HG02973 (cell line): ENCODE measurements around the gene PCBP3.

Experiments
- ATAC-seq: cut with Tn5 transposase; IDR thresholded peaks from one replicate; pipeline ENCODE4 v1.9.1; 2021; ENCODE audit warnings: moderate library complexity; ENCODE audit not compliant: unreplicated experiment

The PCBP3 gene

DNA sequence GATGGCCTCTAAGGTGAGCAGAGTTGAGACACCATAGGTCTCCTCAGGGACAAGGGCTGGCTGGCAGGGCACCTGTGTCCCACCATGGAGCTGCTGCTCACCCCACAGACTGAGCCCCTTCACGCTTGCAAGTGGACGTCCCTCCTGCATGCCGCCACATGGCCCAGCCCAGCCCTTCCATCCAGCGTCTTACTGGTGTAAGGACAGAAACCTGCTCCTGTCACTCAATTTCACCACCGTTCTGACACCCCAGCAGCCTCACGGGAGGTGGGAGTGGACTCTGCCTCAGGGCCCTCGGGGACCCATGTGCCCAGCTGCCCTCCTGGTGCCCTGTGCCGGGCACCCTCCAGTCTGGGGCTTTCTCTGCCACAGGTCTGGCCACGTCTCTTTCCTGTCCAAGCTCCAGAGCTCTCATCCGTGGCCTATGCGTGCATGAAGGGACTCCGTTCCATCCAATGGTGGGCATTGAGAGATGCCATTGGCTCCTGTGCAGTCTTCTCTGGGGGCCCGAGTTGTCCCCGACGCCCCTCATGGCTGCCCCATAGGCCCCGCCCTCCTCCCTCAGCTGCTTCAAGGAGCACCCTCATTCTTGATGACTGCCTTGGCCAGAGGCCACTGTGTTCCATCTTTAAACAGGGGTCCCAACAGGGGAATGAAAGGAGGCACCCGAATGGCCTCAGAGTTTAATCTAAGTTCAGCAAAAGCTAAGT lies 295.4 kb downstream of the PCBP3 start:
- no peak for ATAC-seq

DNA sequence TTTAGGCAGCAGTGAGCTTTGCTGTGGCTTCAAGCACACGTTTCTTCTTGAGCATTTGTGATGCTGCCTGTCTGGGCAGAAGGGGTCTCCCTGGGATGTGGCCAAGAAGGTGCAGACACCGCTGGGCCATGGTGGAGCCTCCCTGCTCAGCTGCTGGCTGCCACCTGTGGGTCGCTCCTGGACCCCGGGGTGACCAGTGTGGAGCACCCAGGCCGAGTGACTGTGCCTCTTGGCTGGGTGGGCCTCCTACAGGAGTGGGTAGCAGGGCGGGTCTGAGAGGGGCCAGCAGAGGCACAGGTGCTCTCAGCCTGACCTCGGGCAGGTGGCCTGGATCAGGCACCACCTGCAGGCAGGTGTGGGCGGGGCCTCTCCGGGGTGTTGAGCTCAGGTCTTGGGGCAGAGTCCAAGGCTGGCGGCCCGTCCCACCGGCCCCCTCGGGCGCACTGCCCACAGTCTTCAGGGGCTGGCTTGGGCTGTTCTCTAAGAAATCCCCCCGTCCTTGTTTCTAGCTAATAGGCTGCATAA lies 296.1 kb downstream of the PCBP3 start:
- no peak for ATAC-seq

DNA sequence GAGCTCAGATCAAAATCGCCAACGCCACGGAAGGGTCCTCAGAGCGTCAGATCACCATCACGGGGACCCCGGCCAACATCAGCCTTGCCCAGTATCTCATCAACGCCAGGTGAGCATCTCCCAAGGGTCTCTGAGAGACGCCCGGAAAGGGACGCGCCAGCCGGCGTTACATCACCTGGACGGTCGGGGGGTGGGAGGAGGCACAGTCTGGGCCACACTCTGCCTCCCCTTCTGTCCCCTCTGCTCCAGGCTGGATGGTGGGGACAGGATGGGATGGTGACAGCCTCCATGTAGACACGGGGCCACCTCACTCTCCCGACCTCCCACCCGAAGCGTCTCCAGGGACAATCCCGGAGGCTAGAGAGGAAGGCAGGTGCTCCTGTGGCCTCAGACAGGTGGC lies 296.6 kb downstream of the PCBP3 start:
- no peak for ATAC-seq

DNA sequence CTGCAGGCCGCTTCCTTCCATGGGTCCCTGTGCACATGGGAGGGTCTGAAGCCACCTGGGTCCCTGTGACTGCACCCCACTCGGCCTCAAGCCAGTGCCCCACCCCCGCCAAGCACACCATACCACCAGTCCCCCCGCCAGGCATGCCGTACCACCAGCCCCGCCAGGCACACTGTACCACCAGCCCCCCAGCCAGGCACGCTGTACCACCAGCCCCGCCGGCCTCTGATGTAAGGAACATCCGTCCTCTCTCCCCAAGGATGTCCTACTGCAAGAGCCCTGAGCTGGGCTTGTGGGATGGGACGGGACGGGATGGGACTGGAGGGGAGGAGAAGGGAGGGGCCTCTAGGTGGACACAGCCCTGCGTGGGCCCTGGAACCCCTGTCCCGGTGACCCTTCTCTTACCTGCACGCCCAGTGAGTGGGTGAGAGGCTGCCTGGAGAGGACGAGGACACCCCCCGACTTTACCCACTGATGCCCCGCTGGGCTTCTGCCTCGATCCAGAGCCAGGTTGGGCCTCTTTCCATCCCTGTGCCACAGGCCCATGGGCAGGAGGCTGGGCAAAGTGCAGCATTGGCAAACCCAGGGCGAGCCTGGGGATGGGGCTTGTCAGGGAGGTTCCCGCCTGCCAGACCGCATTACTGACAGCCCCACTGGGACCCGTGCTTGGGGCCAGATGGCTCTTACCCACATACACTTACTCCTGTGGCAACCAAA lies 297.3 kb downstream of the PCBP3 start:
- ATAC-seq: no peak

- ATAC-seq: no peak
Observed at GRCh38 chr21:45941338-45941710, 297.8 kb downstream of the PCBP3 start.

DNA sequence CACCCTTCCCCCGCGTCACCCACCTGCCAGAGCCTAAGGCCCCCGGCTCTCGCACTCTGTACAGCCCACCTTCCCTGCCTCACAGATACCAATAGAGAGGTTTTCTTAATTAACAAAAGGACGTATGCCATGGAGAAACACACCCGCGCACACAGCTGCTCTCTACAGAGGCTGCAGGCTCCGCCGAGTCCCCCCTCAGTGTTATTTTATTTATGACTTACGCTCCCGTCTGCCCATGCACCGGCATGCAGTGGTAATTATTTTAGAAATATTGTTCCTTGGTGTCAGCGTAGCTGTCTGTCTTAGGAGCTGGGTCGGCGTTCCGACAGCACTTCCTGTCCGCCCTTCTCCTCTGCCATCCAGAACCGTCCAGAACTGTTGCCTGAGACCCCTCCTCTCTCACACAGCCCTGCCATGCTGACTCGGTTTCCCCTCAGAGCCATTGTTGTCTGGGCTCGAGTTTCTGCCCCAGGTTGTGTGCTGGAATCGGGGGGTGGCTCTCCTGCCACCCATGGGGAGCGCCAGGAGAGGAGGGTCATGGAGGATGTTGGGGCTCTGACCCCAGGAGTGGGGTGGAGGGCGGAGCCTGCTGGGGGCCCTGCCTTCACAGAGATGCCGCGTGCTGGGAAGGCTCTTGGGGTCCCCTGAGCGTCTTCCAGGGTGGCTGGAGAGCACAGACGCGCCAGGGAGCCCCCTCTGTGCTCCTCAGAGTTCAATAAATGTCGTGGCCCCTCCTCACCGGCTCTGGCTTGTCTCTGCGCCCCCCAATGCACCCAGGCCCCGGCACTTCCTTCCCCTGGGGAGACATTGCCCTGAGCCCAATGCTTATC lies 298.4 kb downstream of the PCBP3 start:
- no peak for ATAC-seq

- no peak for ATAC-seq
Observed at GRCh38 chr21:45942755-45943629, 299.5 kb downstream of the PCBP3 start.

- no peak for ATAC-seq
Observed at GRCh38 chr21:45943630-45944540, 300.4 kb downstream of the PCBP3 start.

DNA sequence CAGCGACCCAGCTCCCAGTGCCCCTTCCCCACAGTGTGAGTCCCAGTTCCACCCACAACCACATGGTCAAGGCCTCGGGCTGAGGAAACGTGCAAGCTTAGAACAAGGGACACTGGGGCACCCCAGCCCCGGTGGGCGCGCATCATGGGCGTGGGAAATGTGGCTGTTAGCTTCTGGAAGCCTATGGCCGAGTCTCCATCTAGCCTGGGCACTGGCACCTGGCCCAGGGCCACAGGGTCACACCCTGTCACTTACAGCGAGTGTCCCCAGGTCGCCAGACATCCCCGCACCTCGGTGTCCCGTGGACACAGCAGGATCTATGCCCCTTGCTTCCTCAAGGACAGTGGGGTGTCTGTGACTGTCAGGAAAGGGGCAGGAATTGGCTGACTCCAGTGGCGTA lies 301.1 kb downstream of the PCBP3 start:
- no peak for ATAC-seq

- no peak for ATAC-seq
Observed at GRCh38 chr21:45945066-45945867, 301.7 kb downstream of the PCBP3 start.

GRCh38 chr21:45945868-45946210 lies 302.3 kb downstream of the PCBP3 start:
- ATAC-seq: no peak

- no peak for ATAC-seq
Observed at GRCh38 chr21:45947296-45947695, 303.8 kb downstream of the PCBP3 start.

GRCh38 chr21:45947716-45948255 lies 304.3 kb downstream of the PCBP3 start:
- no peak for ATAC-seq

DNA sequence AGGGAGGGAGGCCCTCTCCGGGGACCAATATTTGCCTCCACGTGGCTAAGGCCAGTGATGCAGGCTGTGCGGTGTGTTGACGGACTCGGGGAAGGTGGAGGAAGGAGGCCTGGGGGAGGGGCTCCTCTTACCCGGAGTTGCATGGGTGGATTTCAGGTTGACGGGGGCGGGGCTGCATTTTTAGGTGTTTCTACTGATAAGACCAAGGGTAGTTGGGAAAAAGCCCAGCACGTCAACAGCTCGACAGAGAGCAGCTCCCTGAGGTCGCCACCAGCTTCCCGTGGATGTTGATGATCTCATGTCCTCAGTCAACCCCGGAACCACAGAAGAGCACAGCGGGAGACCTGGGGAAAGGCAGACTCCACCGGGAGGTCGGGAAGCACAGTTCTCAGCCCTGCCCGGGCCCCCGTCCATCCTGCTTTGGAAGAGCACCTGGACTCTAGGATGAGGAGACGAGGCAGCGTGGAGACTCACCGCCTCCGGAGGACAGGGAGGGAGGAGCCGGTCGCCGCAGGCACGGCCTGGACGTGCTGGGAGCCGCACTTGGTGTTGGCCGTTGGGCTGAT lies 305.1 kb downstream of the PCBP3 start:
- ATAC-seq: no peak

DNA sequence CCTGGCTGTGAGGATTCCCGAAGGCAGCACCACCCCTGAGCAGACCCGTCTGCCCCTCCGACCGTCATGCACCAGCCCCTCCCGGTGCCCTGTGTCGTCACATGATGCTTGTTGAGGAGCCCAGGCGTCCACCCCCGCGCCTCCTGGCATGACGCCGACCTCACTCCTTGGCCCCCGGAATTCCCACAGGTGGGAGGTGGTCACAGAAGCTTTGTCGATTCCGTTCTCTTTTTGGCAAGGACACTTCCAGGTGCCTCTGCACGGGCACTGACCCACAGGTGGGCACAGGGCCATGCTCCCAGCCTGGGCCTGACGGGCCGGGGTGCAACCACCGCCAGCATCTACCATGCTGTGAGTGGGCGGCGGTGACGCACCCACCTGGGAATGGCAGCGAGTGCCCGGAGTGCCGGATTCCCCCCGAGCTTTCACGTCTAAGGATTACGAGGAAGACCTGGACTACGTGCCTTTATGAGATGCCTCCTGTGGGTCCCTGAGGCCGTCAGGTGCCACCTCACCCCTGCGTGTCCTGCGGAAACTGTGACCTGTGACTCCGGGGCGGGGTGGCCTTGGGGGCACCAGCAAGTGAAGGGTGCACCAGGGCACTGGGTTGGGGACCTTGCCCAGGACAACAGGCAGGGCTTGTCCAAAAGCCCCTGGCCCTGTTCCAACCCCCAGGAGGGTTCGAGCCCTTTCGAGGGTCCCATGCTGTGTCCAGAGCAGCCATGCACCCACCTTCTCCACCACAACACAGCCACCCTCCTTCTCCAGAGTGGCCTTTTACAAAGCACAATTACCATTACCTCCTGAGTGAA lies 306.6 kb downstream of the PCBP3 start:
- no peak for ATAC-seq

GRCh38 chr21:45950740-45951515 lies 307.4 kb downstream of the PCBP3 start:
- no peak for ATAC-seq

DNA sequence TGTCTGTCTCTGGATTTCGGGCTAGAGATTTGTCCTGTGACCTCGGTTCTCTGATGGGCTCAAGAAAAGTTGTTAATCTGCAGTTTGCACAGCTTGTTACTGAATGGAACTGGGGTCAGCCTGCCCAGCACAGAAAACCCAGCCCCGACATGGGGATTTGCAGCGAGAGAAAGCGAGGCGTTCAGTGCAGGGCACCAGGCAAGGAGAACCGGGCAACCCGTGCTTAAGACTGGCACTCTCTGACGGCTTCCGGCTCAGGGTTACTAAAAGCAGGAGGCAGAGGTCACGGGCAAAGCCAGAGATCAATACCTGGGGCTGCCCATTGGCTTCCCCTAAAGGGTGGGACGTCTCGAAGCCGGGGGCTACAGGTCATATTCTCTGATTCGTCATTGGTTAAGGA lies 308.2 kb downstream of the PCBP3 start:
- no peak for ATAC-seq
